Large intestine (tissue), 3 donors: ENCODE data around the gene TRIP10. TPM values are rescaled to one million over a fixed set of nuclear protein-coding genes. Genes with fewer than 3 reads are reported as not detected.

ENCODE experiments used
- DNase-seq, 2 donors: peaks; one replicate each; pipeline versions ENCODE4 v3.0.0 to v3.0.0-alpha.2; 2013
- H3K27ac ChIP-seq: one replicate; pipeline ENCODE4 v1.5.1; 2013; ENCODE audit warnings: low read length
- H3K27me3 ChIP-seq: 2 replicates; pipeline ENCODE4 v1.6.1; 2013; ENCODE audit warnings: low read length; ENCODE audit not compliant: control insufficient read depth, insufficient read depth
- H3K36me3 ChIP-seq: 2 replicates; pipeline ENCODE4 v1.6.1; 2013; ENCODE audit warnings: low read length; ENCODE audit not compliant: control insufficient read depth, insufficient read depth
- H3K4me1 ChIP-seq: one replicate; pipeline ENCODE4 v1.6.1; 2013; ENCODE audit warnings: low read length; ENCODE audit not compliant: control insufficient read depth, insufficient read depth
- H3K4me3 ChIP-seq: one replicate; pipeline ENCODE4 v1.5.1; 2013; ENCODE audit warnings: low read length
- H3K9me3 ChIP-seq: one replicate; pipeline ENCODE4 v1.6.1; 2013; ENCODE audit warnings: mild to moderate bottlenecking, low read depth, low read length, moderate library complexity; ENCODE audit not compliant: control insufficient read depth
- WGBS: methylation state at CpG from one replicate; pipeline ENCODE4 v1.1.5; 2013; ENCODE audit warnings: low lambda C conversion rate; ENCODE audit not compliant: insufficient coverage; 5-methylcytosine and 5-hydroxymethylcytosine counted together
- polyA plus RNA-seq: library from polyadenylated mRNA; unstranded; fragments of 120-200 nt; gene quantifications from one replicate; pipeline ENCODE4 v1.2.1, GENCODE V29; 2013

The TRIP10 gene
- polyA plus RNA-seq, 1 donor, result 96.0 TPM

DNA sequence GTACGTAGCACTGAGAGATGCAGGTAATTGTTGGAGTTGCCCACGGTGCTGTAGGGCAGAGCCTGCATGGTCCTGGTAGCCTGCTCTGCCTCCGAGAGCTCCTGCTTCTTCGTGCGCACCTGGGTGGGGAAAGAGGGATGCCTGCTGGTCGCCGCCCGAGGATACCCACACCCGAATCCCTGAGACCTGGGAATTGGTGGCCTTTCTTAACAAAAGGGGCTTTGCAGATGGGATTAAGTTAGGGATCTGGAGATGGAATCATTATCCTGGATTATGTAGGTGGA is 28.5 kb upstream of the TRIP10 start:
- no peak for DNase-seq
- H3K27ac ChIP-seq, result no peak overlapping the region
- H3K4me3 ChIP-seq, result no peak overlapping the region
- no peaks in the 10 kb centered on the region for H3K4me1 ChIP-seq
- peaks cover 25% of the 10 kb centered on the region for H3K27me3 ChIP-seq
- no peaks in the 10 kb centered on the region for H3K36me3 ChIP-seq
- no peaks in the 10 kb centered on the region for H3K9me3 ChIP-seq
- no CpG with 5 or more reads among the region's 9 CpGs for WGBS

DNA sequence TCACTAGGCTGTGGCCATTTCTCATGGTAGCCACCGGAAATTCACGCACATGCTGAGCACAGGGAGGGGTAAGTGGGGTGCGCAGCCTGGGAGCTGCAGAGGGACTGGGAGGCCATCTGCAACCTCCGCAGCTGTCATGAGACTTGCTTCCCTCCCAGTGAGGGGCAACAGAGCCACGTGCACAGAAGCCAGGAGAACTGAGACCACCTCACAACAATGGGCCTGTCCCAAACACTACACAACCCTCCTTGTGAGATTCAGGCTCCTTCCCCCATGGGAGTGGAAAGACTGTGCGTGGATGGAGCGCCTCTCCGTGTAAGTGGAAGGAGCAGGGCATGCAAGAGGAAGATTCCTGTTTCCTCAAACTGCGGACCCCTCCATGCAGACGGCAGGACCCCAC is 27.9 kb upstream of the TRIP10 start:
- Histone ChIP-seq H3K9me3 (no peaks in the 10 kb centered on the region), H3K36me3 (no peaks in the 10 kb centered on the region), H3K4me3 (no peak overlapping the region), H3K4me1 (no peaks in the 10 kb centered on the region), H3K27ac (no peak overlapping the region), H3K27me3 (peaks cover 25% of the 10 kb centered on the region)
- no peak for DNase-seq
- no CpG with 5 or more reads among the region's 10 CpGs for WGBS

DNA sequence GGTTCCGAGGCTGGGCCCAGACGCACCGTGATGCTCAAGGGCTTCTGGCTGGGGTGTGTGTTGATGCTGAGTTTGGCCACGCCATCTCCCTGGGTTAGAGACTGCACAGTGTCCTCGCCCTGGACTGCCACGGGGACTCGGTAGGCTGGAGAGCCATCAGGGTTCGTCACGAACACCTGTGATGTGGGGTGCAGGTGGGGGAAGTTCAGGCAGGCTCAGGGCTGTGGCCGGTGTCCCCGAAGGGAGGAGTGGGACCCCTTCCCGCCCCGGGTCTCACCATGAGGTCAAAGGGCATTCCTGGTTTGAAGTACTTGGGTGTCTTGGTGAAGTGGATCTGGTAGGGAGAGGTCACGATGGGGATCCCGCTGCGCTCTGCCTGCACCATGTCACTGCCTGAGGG is 27.2 kb upstream of the TRIP10 start:
- no peaks in the 10 kb centered on the region for H3K4me1 ChIP-seq
- no CpG with 5 or more reads among the region's 16 CpGs for WGBS
- DNase-seq, result no peak
- H3K9me3 ChIP-seq, result no peaks in the 10 kb centered on the region
- no peak overlapping the region for H3K27ac ChIP-seq
- no peaks in the 10 kb centered on the region for H3K36me3 ChIP-seq
- H3K27me3 ChIP-seq, result peaks cover 25% of the 10 kb centered on the region
- H3K4me3 ChIP-seq, result no peak overlapping the region

GRCh38 chr19:6712692-6713670 is 26.5 kb upstream of the TRIP10 start:
- H3K27me3 ChIP-seq, result peaks cover 25% of the 10 kb centered on the region
- H3K27ac ChIP-seq, result no peak overlapping the region
- no peak for DNase-seq
- H3K4me1 ChIP-seq, result no peaks in the 10 kb centered on the region
- no peaks in the 10 kb centered on the region for H3K9me3 ChIP-seq
- H3K4me3 ChIP-seq, result no peak overlapping the region
- no peaks in the 10 kb centered on the region for H3K36me3 ChIP-seq
- WGBS, result 100% methylated on average over 1 of the region's 20 CpGs

DNA sequence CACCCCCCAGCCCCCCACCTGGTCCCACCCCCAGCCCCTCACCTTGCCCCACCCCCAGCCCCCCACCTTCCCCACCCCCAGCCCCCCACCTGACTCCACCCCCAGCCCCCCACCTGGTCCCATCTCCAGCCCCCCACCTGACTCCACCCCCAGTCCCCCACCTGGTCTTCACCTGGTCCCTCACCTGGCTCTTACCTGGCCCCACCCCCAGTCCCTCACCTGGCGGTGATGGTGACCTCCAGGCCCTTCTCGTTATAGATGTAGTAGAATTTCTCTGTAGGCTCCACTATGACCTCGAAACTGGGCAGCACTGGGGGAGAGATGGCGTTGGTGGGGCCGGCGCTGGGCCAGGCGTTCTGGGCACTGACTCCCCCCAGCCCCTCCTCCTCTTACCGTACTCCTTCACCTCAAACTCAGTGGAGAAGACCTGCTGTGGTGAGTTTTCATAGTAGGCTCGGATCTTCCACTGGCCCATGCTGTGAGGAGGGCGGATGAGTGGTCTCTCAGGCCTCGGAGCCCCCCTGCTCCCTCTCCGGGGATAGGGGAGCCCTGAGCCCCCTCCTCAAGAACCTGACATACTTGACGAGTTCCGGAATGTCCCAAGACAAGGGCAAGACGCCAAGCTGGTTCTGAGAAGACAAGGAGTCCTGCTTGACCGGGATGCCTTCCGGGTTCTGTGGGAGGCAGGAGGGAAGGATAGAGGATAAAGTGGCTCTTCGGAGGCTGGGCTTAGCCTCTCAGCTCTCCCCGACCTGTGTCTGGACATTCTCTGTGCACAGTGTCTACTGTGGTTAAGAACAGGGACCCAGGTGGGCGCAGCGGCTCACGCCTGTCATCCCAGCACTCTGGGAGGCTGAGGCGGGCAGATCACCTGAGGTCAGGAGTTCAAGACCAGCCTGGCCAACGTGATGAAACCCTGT is 25.4 kb upstream of the TRIP10 start:
- Histone ChIP-seq H3K9me3 (no peaks in the 10 kb centered on the region), H3K4me1 (no peaks in the 10 kb centered on the region), H3K36me3 (no peaks in the 10 kb centered on the region), H3K27ac (no peak overlapping the region), H3K4me3 (no peak overlapping the region), H3K27me3 (peaks cover 22% of the 10 kb centered on the region)
- no CpG with 5 or more reads among the region's 24 CpGs for WGBS
- DNase-seq, result no peak

DNA sequence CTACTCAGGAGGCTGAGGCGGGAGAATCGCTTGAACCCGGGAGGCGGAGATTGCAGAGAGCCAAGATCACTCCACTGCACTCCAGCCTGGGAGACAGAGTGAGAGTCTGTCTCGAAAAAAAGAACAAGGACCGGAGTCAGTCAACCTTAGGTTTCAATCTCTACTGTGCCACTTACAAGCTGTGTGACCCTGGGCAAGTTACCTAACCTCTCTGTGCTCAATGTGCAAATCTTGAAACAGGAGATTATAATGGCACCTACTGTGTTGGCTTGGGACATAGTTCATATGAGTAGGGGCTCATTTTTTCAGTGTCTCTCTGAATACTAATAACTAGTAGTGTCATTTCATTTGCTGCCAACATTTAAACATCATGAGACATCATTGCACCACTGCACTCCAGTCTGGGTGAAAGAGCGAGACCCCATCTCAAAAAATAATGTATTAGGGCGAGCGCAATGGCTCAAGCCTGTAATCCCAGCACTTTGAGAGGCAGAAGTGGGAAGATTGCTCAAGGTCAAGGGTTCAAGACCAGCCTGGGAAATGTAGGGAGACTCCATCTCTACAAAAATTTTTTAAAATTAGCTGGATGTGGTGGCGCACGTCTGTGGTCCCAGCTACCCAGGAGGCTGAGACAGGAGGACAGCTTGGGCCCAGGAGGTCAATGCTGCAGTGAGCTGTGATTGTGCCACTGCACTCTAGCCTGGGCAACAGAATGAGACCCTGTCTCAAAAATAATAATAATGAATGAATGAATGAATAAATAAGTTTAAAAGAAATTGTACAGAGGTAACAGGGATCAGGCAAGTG is 24.5 kb upstream of the TRIP10 start:
- DNase-seq, result no peak
- 82% methylated on average over 4 of the region's 11 CpGs for WGBS

DNA sequence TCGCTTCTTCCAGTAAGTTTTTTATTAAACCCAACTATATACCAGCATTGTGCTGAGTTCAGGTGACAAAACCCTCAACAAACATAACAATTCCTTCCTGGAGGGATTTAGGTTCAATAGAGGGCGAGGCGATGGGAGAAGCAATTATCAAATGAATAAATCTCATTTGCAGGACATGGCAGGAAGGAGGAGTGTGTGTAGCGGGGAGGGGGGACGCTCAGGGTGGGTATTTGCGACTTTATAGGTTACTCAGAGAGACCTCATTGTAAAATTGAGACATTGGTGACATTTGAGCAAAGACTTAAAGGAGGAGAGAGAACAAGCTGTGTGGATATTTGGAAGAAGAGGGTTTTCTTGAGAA is 22.9 kb upstream of the TRIP10 start:
- Histone ChIP-seq H3K9me3 (no peaks in the 10 kb centered on the region), H3K4me3 (no peak overlapping the region), H3K36me3 (no peaks in the 10 kb centered on the region), H3K27ac (no peak overlapping the region), H3K27me3 (peaks cover 3% of the 10 kb centered on the region), H3K4me1 (peaks cover 15% of the 10 kb centered on the region)
- 43% methylated on average over 1 of the region's 6 CpGs for WGBS
- no peak for DNase-seq

More for the DNA sequence above, 24.5 kb upstream of the TRIP10 start:
- Histone ChIP-seq H3K9me3 (no peaks in the 10 kb centered on the region), H3K4me3 (no peak overlapping the region), H3K27ac (no peak overlapping the region), H3K36me3 (no peaks in the 10 kb centered on the region), H3K4me1 (peaks cover 2% of the 10 kb centered on the region), H3K27me3 (peaks cover 18% of the 10 kb centered on the region)

GRCh38 chr19:6717036-6717435 is 22.4 kb upstream of the TRIP10 start:
- peaks cover 15% of the 10 kb centered on the region for H3K4me1 ChIP-seq
- no peaks in the 10 kb centered on the region for H3K27me3 ChIP-seq
- H3K9me3 ChIP-seq, result no peaks in the 10 kb centered on the region
- H3K36me3 ChIP-seq, result no peaks in the 10 kb centered on the region
- no peak for DNase-seq
- H3K27ac ChIP-seq, result no peak overlapping the region
- H3K4me3 ChIP-seq, result no peak overlapping the region
- WGBS, result 73% methylated on average over 5 of the region's 10 CpGs

GRCh38 chr19:6717441-6717971 is 22.0 kb upstream of the TRIP10 start:
- no peaks in the 10 kb centered on the region for H3K36me3 ChIP-seq
- no CpG with 5 or more reads among the region's 4 CpGs for WGBS
- no peaks in the 10 kb centered on the region for H3K27me3 ChIP-seq
- no peak overlapping the region for H3K27ac ChIP-seq
- H3K9me3 ChIP-seq, result no peaks in the 10 kb centered on the region
- H3K4me1 ChIP-seq, result peaks cover 19% of the 10 kb centered on the region
- H3K4me3 ChIP-seq, result no peak overlapping the region
- no peak for DNase-seq
